GM21515 (cell line): Measurements from ENCODE around the gene SENP1.
A peak's percentile ranks its signal among the peaks of the same experiment; 100 is the strongest.
"Not testable (repeated sequence)": the region's sequence is repeated elsewhere in the genome, so short reads cannot be mapped to it uniquely, and the experiment has no call there.

Source experiments
- ATAC-seq: cut with Tn5 transposase; IDR thresholded peaks from one replicate; pipeline ENCODE4 v1.9.1; 2021; ENCODE audit not compliant: unreplicated experiment

The SENP1 gene

GRCh38 chr12:48115957-48116356, 10.1 kb upstream of the SENP1 start:
- no peak for ATAC-seq

- ATAC-seq: not testable (repeated sequence)
These were observed 5.4 kb upstream of the SENP1 start for GRCh38 chr12:48111312-48111693.

GRCh38 chr12:48110691-48111311, 4.9 kb upstream of the SENP1 start:
- ATAC-seq: no peak

- no peak for ATAC-seq
These were observed 3.5 kb upstream of the SENP1 start for GRCh38 chr12:48109424-48109823.

- no peak for ATAC-seq
These were observed 1.1 kb upstream of the SENP1 start for GRCh38 chr12:48106681-48107613.

- peak; percentile 21 for ATAC-seq
These were observed 485 bp downstream of the SENP1 start for GRCh38 chr12:48105321-48105866.

- ATAC-seq: no peak
These were observed 1.3 kb downstream of the SENP1 start for GRCh38 chr12:48104531-48104930.

- no peak for ATAC-seq
These were observed 13.3 kb downstream of the SENP1 start for GRCh38 chr12:48092611-48093010.

GRCh38 chr12:48086327-48086726, 19.6 kb downstream of the SENP1 start:
- no peak for ATAC-seq

- no peak for ATAC-seq
These were observed 20.9 kb downstream of the SENP1 start for GRCh38 chr12:48084841-48085460.

- no peak for ATAC-seq
These were observed 21.8 kb downstream of the SENP1 start for GRCh38 chr12:48084066-48084465.

GRCh38 chr12:48080821-48081220, 25.1 kb downstream of the SENP1 start:
- ATAC-seq: no peak

GRCh38 chr12:48080285-48080684, 25.6 kb downstream of the SENP1 start:
- ATAC-seq: no peak

GRCh38 chr12:48078901-48079300, 27.0 kb downstream of the SENP1 start:
- ATAC-seq: no peak

GRCh38 chr12:48077111-48077510, 28.8 kb downstream of the SENP1 start:
- no peak for ATAC-seq

GRCh38 chr12:48075832-48076231, 30.0 kb downstream of the SENP1 start:
- ATAC-seq: no peak

GRCh38 chr12:48074266-48074665, 31.6 kb downstream of the SENP1 start:
- no peak for ATAC-seq

GRCh38 chr12:48072266-48072665, 33.6 kb downstream of the SENP1 start:
- ATAC-seq: no peak

- ATAC-seq: no peak
These were observed 34.1 kb downstream of the SENP1 start for GRCh38 chr12:48071808-48072207.

- ATAC-seq: no peak
These were observed 35.1 kb downstream of the SENP1 start for GRCh38 chr12:48070731-48071130.

GRCh38 chr12:48070033-48070432, 35.8 kb downstream of the SENP1 start:
- no peak for ATAC-seq

GRCh38 chr12:48069241-48069640, 36.6 kb downstream of the SENP1 start:
- ATAC-seq: no peak
